D721Med (cell line): Measurements from ENCODE around the gene PBX2.

ENCODE experiments used
- DNase-seq: peaks from one replicate; pipeline ENCODE4 v3.0.0; 2011; ENCODE audit warnings: low spot score; ENCODE audit not compliant: insufficient read length
- FAIRE-seq: peaks from 2 replicates; lab custom pipeline; 2011; peaks lifted over from hg19 to GRCh38; lab: Jason Lieb, UNC
- CTCF ChIP-seq: IDR thresholded peaks from 2 replicates; pipeline ENCODE4 v1.5.1; 2012; ENCODE audit warnings: mild to moderate bottlenecking, control low read depth; ENCODE audit not compliant: insufficient read depth; ENCODE audit errors: missing control alignments

The PBX2 gene

GRCh38 chr6:32190054-32190851 lies at the start of gene PBX2:
Gene PBX2 (minus strand): TSS chr6:32190202. CDS start chr6:32189915, 287 bp downstream.
- FAIRE-seq (no peak), DNase-seq (peak; percentile 78)
- TF ChIP-seq CTCF: no peak

- no peak for FAIRE-seq
- no peak for TF ChIP-seq CTCF
- DNase-seq: no peak
Observed at GRCh38 chr6:32239462-32239861, 49.5 kb upstream of the PBX2 start.

GRCh38 chr6:32234934-32235333 lies 44.9 kb upstream of the PBX2 start:
- TF ChIP-seq CTCF: no peak
- DNase-seq (no peak), FAIRE-seq (no peak)

- DNase-seq (no peak), FAIRE-seq (no peak)
- TF ChIP-seq CTCF: no peak
Observed at GRCh38 chr6:32226434-32226833, 36.4 kb upstream of the PBX2 start.

- FAIRE-seq (no peak), DNase-seq (no peak)
- TF ChIP-seq CTCF: no peak
Observed at GRCh38 chr6:32224696-32225095, 34.7 kb upstream of the PBX2 start.

GRCh38 chr6:32223258-32224235 lies 33.5 kb upstream of the PBX2 start, which contains the start of gene NOTCH4:
Gene NOTCH4 (minus strand): TSS chr6:32224067. CDS start chr6:32223928, 139 bp downstream.
- DNase-seq (no peak), FAIRE-seq (no peak)
- no peak for TF ChIP-seq CTCF
